ENCODE results near the gene RYR2.

DNA sequence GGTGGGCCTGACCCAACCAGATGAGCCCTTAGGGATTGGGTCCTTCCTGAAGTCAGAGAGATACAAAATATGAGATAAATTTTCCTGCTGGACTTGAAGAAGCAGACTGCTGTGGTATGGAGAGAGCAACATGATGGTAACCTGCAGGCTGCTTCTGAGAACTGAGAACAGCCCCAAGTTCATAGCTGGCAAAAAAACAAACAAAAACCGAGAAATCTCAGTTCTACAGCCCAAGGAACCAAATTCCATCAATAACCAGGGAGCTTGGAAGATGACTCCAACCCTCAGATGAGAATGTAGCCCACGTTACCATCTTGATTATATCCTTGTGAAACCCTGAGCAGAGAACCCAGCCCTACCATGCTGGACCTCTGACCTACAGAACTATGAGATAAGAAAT lies 532.6 kb downstream of the RYR2 start:
- TF ChIP-seq, protein P1, sequence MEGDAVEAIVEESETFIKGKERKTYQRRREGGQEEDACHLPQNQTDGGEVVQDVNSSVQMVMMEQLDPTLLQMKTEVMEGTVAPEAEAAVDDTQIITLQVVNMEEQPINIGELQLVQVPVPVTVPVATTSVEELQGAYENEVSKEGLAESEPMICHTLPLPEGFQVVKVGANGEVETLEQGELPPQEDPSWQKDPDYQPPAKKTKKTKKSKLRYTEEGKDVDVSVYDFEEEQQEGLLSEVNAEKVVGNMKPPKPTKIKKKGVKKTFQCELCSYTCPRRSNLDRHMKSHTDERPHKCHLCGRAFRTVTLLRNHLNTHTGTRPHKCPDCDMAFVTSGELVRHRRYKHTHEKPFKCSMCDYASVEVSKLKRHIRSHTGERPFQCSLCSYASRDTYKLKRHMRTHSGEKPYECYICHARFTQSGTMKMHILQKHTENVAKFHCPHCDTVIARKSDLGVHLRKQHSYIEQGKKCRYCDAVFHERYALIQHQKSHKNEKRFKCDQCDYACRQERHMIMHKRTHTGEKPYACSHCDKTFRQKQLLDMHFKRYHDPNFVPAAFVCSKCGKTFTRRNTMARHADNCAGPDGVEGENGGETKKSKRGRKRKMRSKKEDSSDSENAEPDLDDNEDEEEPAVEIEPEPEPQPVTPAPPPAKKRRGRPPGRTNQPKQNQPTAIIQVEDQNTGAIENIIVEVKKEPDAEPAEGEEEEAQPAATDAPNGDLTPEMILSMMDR (conservative IDR thresholded peaks at IDR 0.05), result no peak
- no peak for TF ChIP-seq ZFX (IDR thresholded peaks at IDR 0.05)
